IPS-20b (cell line): ENCODE data around the gene ATXN1.
"Not testable (repeated sequence)": the region's sequence is repeated elsewhere in the genome, so short reads cannot be mapped to it uniquely, and the experiment has no call there.

ENCODE experiments used
- H3K27ac ChIP-seq: one replicate; pipeline ENCODE4 v1.5.1; 2013; ENCODE audit warnings: low read length
- H3K27me3 ChIP-seq: 2 replicates; pipeline ENCODE4 v1.6.1; 2013; ENCODE audit warnings: mild to moderate bottlenecking, low read length, inconsistent platforms; ENCODE audit not compliant: insufficient read depth
- H3K36me3 ChIP-seq: 2 replicates; pipeline ENCODE4 v1.6.1; 2013; ENCODE audit warnings: low read depth, mild to moderate bottlenecking, inconsistent platforms, low read length, moderate library complexity; ENCODE audit not compliant: insufficient read depth
- H3K4me1 ChIP-seq: 2 replicates; pipeline ENCODE4 v1.6.1; 2013; ENCODE audit warnings: mild to moderate bottlenecking, control low read depth, inconsistent platforms, low read length, moderate library complexity; ENCODE audit not compliant: insufficient read depth
- H3K4me3 ChIP-seq: 2 replicates; pipeline ENCODE4 v1.5.1; 2013; ENCODE audit warnings: mild to moderate bottlenecking, low read length, inconsistent platforms
- H3K9ac ChIP-seq: 2 replicates; pipeline ENCODE4 v1.6.1; 2013; ENCODE audit warnings: low read depth, mild to moderate bottlenecking, inconsistent platforms, low read length, moderate library complexity
- H3K9me3 ChIP-seq: 2 replicates; pipeline ENCODE4 v1.6.1; 2013; ENCODE audit warnings: mild to moderate bottlenecking, low read depth, low read length, inconsistent platforms; ENCODE audit not compliant: insufficient read depth

ATXN1 gene

GRCh38 chr6:16635810-16636602, 125.3 kb downstream of the ATXN1 start:
- Histone ChIP-seq H3K9ac (peak overlapping the region; percentile 45; the same call in 1 of the 2 replicates), H3K36me3 (no peaks in the 10 kb centered on the region), H3K27ac (peak overlapping the region; percentile 61), H3K9me3 (no peaks in the 10 kb centered on the region), H3K27me3 (no peaks in the 10 kb centered on the region), H3K4me1 (peaks cover 13% of the 10 kb centered on the region), H3K4me3 (peak overlapping the region; percentile 34; the same call in 1 of the 2 replicates)

GRCh38 chr6:16635291-16635809, 125.9 kb downstream of the ATXN1 start:
- no peaks in the 10 kb centered on the region for H3K9me3 ChIP-seq
- peaks cover 13% of the 10 kb centered on the region for H3K4me1 ChIP-seq
- no peak overlapping the region for H3K27ac ChIP-seq
- H3K4me3 ChIP-seq, result peak overlapping the region; percentile 34; the same call in 1 of the 2 replicates
- H3K27me3 ChIP-seq, result no peaks in the 10 kb centered on the region
- H3K9ac ChIP-seq, result no peak overlapping the region; the same call in 1 of the 2 replicates
- H3K36me3 ChIP-seq, result no peaks in the 10 kb centered on the region

- Histone ChIP-seq H3K4me1 (peaks cover 13% of the 10 kb centered on the region), H3K9me3 (no peaks in the 10 kb centered on the region), H3K9ac (no peak overlapping the region), H3K36me3 (no peaks in the 10 kb centered on the region), H3K27me3 (no peaks in the 10 kb centered on the region), H3K4me3 (no peak overlapping the region), H3K27ac (no peak overlapping the region)
Observed at GRCh38 chr6:16634855-16635254, 126.4 kb downstream of the ATXN1 start.

GRCh38 chr6:16633961-16634360, 127.3 kb downstream of the ATXN1 start:
- Histone ChIP-seq H3K4me1 (peaks cover 13% of the 10 kb centered on the region), H3K36me3 (no peaks in the 10 kb centered on the region), H3K9ac (no peak overlapping the region), H3K4me3 (no peak overlapping the region), H3K27ac (no peak overlapping the region), H3K27me3 (no peaks in the 10 kb centered on the region), H3K9me3 (no peaks in the 10 kb centered on the region)

GRCh38 chr6:16633465-16633864, 127.8 kb downstream of the ATXN1 start:
- Histone ChIP-seq H3K27me3 (no peaks in the 10 kb centered on the region), H3K9me3 (no peaks in the 10 kb centered on the region), H3K27ac (no peak overlapping the region), H3K4me3 (no peak overlapping the region), H3K9ac (no peak overlapping the region), H3K36me3 (no peaks in the 10 kb centered on the region), H3K4me1 (peaks cover 13% of the 10 kb centered on the region)

GRCh38 chr6:16632101-16632500, 129.2 kb downstream of the ATXN1 start:
- H3K4me3 ChIP-seq, result no peak overlapping the region
- no peaks in the 10 kb centered on the region for H3K36me3 ChIP-seq

GRCh38 chr6:16630026-16630643, 131.1 kb downstream of the ATXN1 start:
- no peaks in the 10 kb centered on the region for H3K27me3 ChIP-seq
- no peaks in the 10 kb centered on the region for H3K4me1 ChIP-seq
- no peaks in the 10 kb centered on the region for H3K36me3 ChIP-seq
- no peak overlapping the region for H3K4me3 ChIP-seq
- no peak overlapping the region for H3K27ac ChIP-seq
- no peaks in the 10 kb centered on the region for H3K9me3 ChIP-seq
- H3K9ac ChIP-seq, result no peak overlapping the region

More at GRCh38 chr6:16632101-16632500, 129.2 kb downstream of the ATXN1 start:
- Histone ChIP-seq H3K9ac (no peak overlapping the region), H3K4me1 (peaks cover 13% of the 10 kb centered on the region), H3K27me3 (no peaks in the 10 kb centered on the region), H3K27ac (no peak overlapping the region), H3K9me3 (no peaks in the 10 kb centered on the region)

- not testable (repeated sequence) for H3K9ac ChIP-seq, H3K4me1 ChIP-seq, H3K9me3 ChIP-seq, H3K27me3 ChIP-seq, H3K36me3 ChIP-seq, H3K4me3 ChIP-seq, H3K27ac ChIP-seq
Observed at GRCh38 chr6:16628580-16628979, 132.7 kb downstream of the ATXN1 start.

GRCh38 chr6:16626650-16627049, 134.6 kb downstream of the ATXN1 start:
- Histone ChIP-seq H3K4me1 (no peaks in the 10 kb centered on the region), H3K9ac (no peak overlapping the region), H3K36me3 (no peaks in the 10 kb centered on the region), H3K27me3 (no peaks in the 10 kb centered on the region), H3K27ac (no peak overlapping the region), H3K9me3 (no peaks in the 10 kb centered on the region), H3K4me3 (no peak overlapping the region)

GRCh38 chr6:16625291-16626265, 135.7 kb downstream of the ATXN1 start:
- no peaks in the 10 kb centered on the region for H3K4me1 ChIP-seq
- no peak overlapping the region for H3K4me3 ChIP-seq
- no peaks in the 10 kb centered on the region for H3K27me3 ChIP-seq
- H3K9me3 ChIP-seq, result no peaks in the 10 kb centered on the region
- no peak overlapping the region for H3K27ac ChIP-seq
- H3K36me3 ChIP-seq, result no peaks in the 10 kb centered on the region
- no peak overlapping the region for H3K9ac ChIP-seq

- Histone ChIP-seq H3K27me3 (no peaks in the 10 kb centered on the region), H3K4me3 (no peak overlapping the region), H3K27ac (no peak overlapping the region), H3K36me3 (no peaks in the 10 kb centered on the region), H3K9me3 (no peaks in the 10 kb centered on the region), H3K4me1 (no peaks in the 10 kb centered on the region), H3K9ac (no peak overlapping the region)
Observed at GRCh38 chr6:16624636-16625290, 136.5 kb downstream of the ATXN1 start.
